ENCODE results near the gene APOD.
"Not testable (repeated sequence)": the region's sequence is repeated elsewhere in the genome, so short reads cannot be mapped to it uniquely, and the experiment has no call there.

The APOD gene

GRCh38 chr3:195622012-195622411, 38.3 kb upstream of the APOD start:
- DNase-seq (ENCODE audit: low read depth); H3K4me3 ChIP-seq (ENCODE audit: low read depth, low read length); in situ Hi-C loops (cut with HindIII; ENCODE audit: low sequenced_read_pairs): not testable (repeated sequence)

- H3K4me3 ChIP-seq (ENCODE audit: low read depth, low read length); in situ Hi-C loops (cut with HindIII; ENCODE audit: low sequenced_read_pairs); DNase-seq (ENCODE audit: low read depth): not testable (repeated sequence)
Measured at GRCh38 chr3:195621095-195621494, 37.4 kb upstream of the APOD start.

- DNase-seq (ENCODE audit: low read depth); H3K4me3 ChIP-seq (ENCODE audit: low read depth, low read length); in situ Hi-C loops (cut with HindIII; ENCODE audit: low sequenced_read_pairs): not testable (repeated sequence)
Measured at GRCh38 chr3:195620476-195620875, 36.7 kb upstream of the APOD start.

GRCh38 chr3:195619591-195620369, 36.0 kb upstream of the APOD start:
- H3K4me3 ChIP-seq (ENCODE audit: low read depth, low read length), result not testable (repeated sequence)

GRCh38 chr3:195617784-195618659, 34.3 kb upstream of the APOD start:
- DNase-seq (ENCODE audit: low read depth); H3K4me3 ChIP-seq (ENCODE audit: low read depth, low read length); in situ Hi-C loops (cut with HindIII; ENCODE audit: low sequenced_read_pairs): not testable (repeated sequence)

More at GRCh38 chr3:195619591-195620369, 36.0 kb upstream of the APOD start:
- in situ Hi-C loops (cut with HindIII; ENCODE audit: low sequenced_read_pairs); DNase-seq (ENCODE audit: low read depth): not testable (repeated sequence)

- H3K4me3 ChIP-seq (ENCODE audit: low read depth, low read length); DNase-seq (ENCODE audit: low read depth); in situ Hi-C loops (cut with HindIII; ENCODE audit: low sequenced_read_pairs): not testable (repeated sequence)
Measured at GRCh38 chr3:195617134-195617533, 33.4 kb upstream of the APOD start.

GRCh38 chr3:195616681-195617080, 32.9 kb upstream of the APOD start:
- no peak for TF ChIP-seq CTCF (IDR thresholded peaks at IDR 0.05; ENCODE audit: low read depth, low read length, missing control alignments)
- in situ Hi-C loops (cut with HindIII; ENCODE audit: low sequenced_read_pairs), result no loop called here
- no peak for DNase-seq (ENCODE audit: low read depth)
- H3K4me3 ChIP-seq (ENCODE audit: low read depth, low read length), result no peak overlapping the region

GRCh38 chr3:195615952-195616537, 32.3 kb upstream of the APOD start:
- H3K4me3 ChIP-seq (ENCODE audit: low read depth, low read length); in situ Hi-C loops (cut with HindIII; ENCODE audit: low sequenced_read_pairs); DNase-seq (ENCODE audit: low read depth): not testable (repeated sequence)

GRCh38 chr3:195614672-195615504, 31.1 kb upstream of the APOD start:
- H3K4me3 ChIP-seq (ENCODE audit: low read depth, low read length); in situ Hi-C loops (cut with HindIII; ENCODE audit: low sequenced_read_pairs); DNase-seq (ENCODE audit: low read depth): not testable (repeated sequence)

- no peak for DNase-seq (ENCODE audit: low read depth)
- no peak for TF ChIP-seq CTCF (IDR thresholded peaks at IDR 0.05; ENCODE audit: low read depth, low read length, missing control alignments)
- no peak overlapping the region for H3K4me3 ChIP-seq (ENCODE audit: low read depth, low read length)
- in situ Hi-C loops (cut with HindIII; ENCODE audit: low sequenced_read_pairs), result no loop called here
Measured at GRCh38 chr3:195613468-195614069, 29.8 kb upstream of the APOD start.

Data from astrocyte of the cerebellum (primary cell).